HCT116 (cell line): Measurements from ENCODE around the gene PCSK6. TPM values are rescaled to one million over a fixed set of nuclear protein-coding genes. Genes with fewer than 3 reads are reported as not detected.

Experiments used
- ATAC-seq: fragments of 200-7000 bp; cut with Tn5 transposase; 2 replicates; pipeline ENCODE4 v1.9.1; 2020; ENCODE audit warnings: mild to moderate bottlenecking, moderate library complexity
- BruUV-seq: library from RNA; stranded (reverse); fragments of 400-500 nt; replicated peaks from 2 replicates; lab custom pipeline; 2021; lab: Mats Ljungman, UMichigan
- CTCF ChIA-PET: fragments of 300-600 bp; sonication (Branson Sonifier 250); formaldehyde crosslinking; loops from one replicate; lab custom pipeline; 2021; ENCODE audit warnings: antibody characterized with exemption; lab: Charles Lee
- POLR2A ChIA-PET: fragments of 300-600, 350-600 bp; sonication (Branson Sonifier 250); formaldehyde crosslinking; loops from one replicate; lab custom pipeline; 2021; ENCODE audit warnings: antibody characterized with exemption; lab: Charles Lee
- RAD21 ChIA-PET, 2 experiments: fragments of 300-600 bp; sonication (Branson Sonifier 250); formaldehyde crosslinking; loops; one replicate each; lab custom pipeline; 2023; ENCODE audit warnings: low total read pairs in 2 of 2; ENCODE audit not compliant: uncharacterized antibody in 2 of 2, unreplicated experiment in 2 of 2, low non-redundant PET in 1 of 2; lab: Charles Lee
- DNase-seq: peaks from one replicate; pipeline ENCODE4 v3.0.0-alpha.2; 2010; ENCODE audit warnings: low read depth, low spot score
- H2AFZ ChIP-seq: fragments of 200-600 bp; shearing (Covaris generic), sonication (generic); 2 replicates; pipeline ENCODE4 v1.6.1; 2017; ENCODE audit warnings: low read depth, mixed run types, mixed read lengths, antibody characterized with exemption, low read length; ENCODE audit not compliant: poor library complexity, severe bottlenecking
- H3K27ac ChIP-seq: 2 replicates; pipeline ENCODE4 v1.5.1; 2012; ENCODE audit warnings: low read depth, low read length
- H3K27me3 ChIP-seq: fragments of 200-600 bp; sonication (generic); 2 replicates; pipeline ENCODE4 v1.6.1; 2016; ENCODE audit warnings: mixed run types, low read length, mixed read lengths; ENCODE audit not compliant: insufficient read depth
- H3K36me3 ChIP-seq, 2 experiments: fragments of 200-500 bp in 1 of 2; fragments of 200-600 bp in 1 of 2; sonication (Bioruptor generic) in 1 of 2; sonication (generic) in 1 of 2; 2 replicates each; pipeline versions ENCODE4 v1.5.1 to v1.6.1; 2014 to 2016; ENCODE audit warnings: low read length in 2 of 2, inconsistent platforms in 1 of 2, mixed read lengths in 1 of 2, mixed run types in 1 of 2; ENCODE audit not compliant: insufficient read depth in 2 of 2, control insufficient read depth in 1 of 2
- H3K4me1 ChIP-seq, 2 experiments: fragments of 200-600 bp in 1 of 2; sonication (generic) in 1 of 2; 2 replicates each; pipeline versions ENCODE4 v1.5.1 to v1.6.1; 2012 to 2017; ENCODE audit warnings: low read length in 2 of 2, inconsistent platforms in 1 of 2, mild to moderate bottlenecking in 1 of 2, mixed read lengths in 1 of 2, mixed run types in 1 of 2, moderate library complexity in 1 of 2; ENCODE audit not compliant: insufficient read depth in 2 of 2, control insufficient read depth in 1 of 2
- H3K4me2 ChIP-seq: fragments of 200-600 bp; sonication (generic); 2 replicates; pipeline ENCODE4 v1.6.1; 2017; ENCODE audit warnings: mixed run types, low read length, mixed read lengths
- H3K4me3 ChIP-seq, 2 experiments: fragments of 200-600 bp in 1 of 2; sonication (generic) in 1 of 2; replicated peaks in 1 of 2; 2 replicates each; pipeline ENCODE4 v1.5.1; 2011 to 2016; ENCODE audit warnings: low read length in 2 of 2, control low read depth in 1 of 2, low read depth in 1 of 2, mild to moderate bottlenecking in 1 of 2, mixed read lengths in 1 of 2, mixed run types in 1 of 2
- H3K79me2 ChIP-seq: fragments of 200-600 bp; sonication (generic); 2 replicates; pipeline ENCODE4 v1.6.1; 2017; ENCODE audit warnings: mild to moderate bottlenecking, mixed run types, low read length, moderate library complexity, mixed read lengths; ENCODE audit not compliant: insufficient read depth
- H3K9ac ChIP-seq: fragments of 200-600 bp; sonication (generic); 2 replicates; pipeline ENCODE4 v1.6.1; 2016; ENCODE audit warnings: low read length, mixed read lengths
- H3K9me2 ChIP-seq: fragments of 200-600 bp; sonication (generic), shearing (Covaris generic); 2 replicates; pipeline ENCODE4 v1.6.1; 2017; ENCODE audit warnings: mixed run types, mild to moderate bottlenecking, moderate library complexity; ENCODE audit not compliant: insufficient read depth
- H3K9me3 ChIP-seq, 2 experiments: fragments of 200-500 bp in 1 of 2; fragments of 200-600 bp in 1 of 2; sonication (Bioruptor generic) in 1 of 2; sonication (generic) in 1 of 2; 2 replicates each; pipeline ENCODE4 v1.6.1; 2014 to 2017; ENCODE audit warnings: low read length in 2 of 2, mixed read lengths in 2 of 2, inconsistent platforms in 1 of 2, low read depth in 1 of 2, mild to moderate bottlenecking in 1 of 2, mixed run types in 1 of 2, moderate library complexity in 1 of 2; ENCODE audit not compliant: control insufficient read depth in 1 of 2, insufficient read depth in 1 of 2
- H4K20me1 ChIP-seq: fragments of 200-600 bp; sonication (generic), shearing (Covaris generic); 2 replicates; pipeline ENCODE4 v1.6.1; 2017; ENCODE audit warnings: mixed run types, mild to moderate bottlenecking, moderate library complexity; ENCODE audit not compliant: insufficient read depth
- ATF3 ChIP-seq: IDR thresholded peaks from 2 replicates; pipeline ENCODE4 v1.6.1; 2012
- CEBPB ChIP-seq: IDR thresholded peaks from 2 replicates; pipeline ENCODE4 v1.6.1; 2012; ENCODE audit warnings: low read depth
- CTCF ChIP-seq, 3 experiments: fragments of 200-600 bp in 1 of 3; sonication (generic) in 1 of 3; IDR thresholded peaks in 2 of 3; conservative IDR thresholded peaks in 1 of 3; 2 replicates each; pipeline ENCODE4 v1.5.1; 2012 to 2017; ENCODE audit warnings: low read depth in 2 of 3, low read length in 2 of 3, antibody characterized with exemption in 1 of 3, borderline replicate concordance in 1 of 3, control low read depth in 1 of 3, mild to moderate bottlenecking in 1 of 3, mixed read lengths in 1 of 3, mixed run types in 1 of 3, moderate library complexity in 1 of 3; ENCODE audit not compliant: insufficient read depth in 1 of 3
- ELF1 ChIP-seq: IDR thresholded peaks from 2 replicates; pipeline ENCODE4 v1.6.1; 2012; ENCODE audit warnings: low read depth, borderline replicate concordance
- EZH2 ChIP-seq: fragments of 200-600 bp; sonication (generic); IDR thresholded peaks from 2 replicates; pipeline ENCODE4 v1.6.1; 2017; ENCODE audit warnings: antibody characterized with exemption, mixed run types
- JUND ChIP-seq: IDR thresholded peaks from 2 replicates; pipeline ENCODE4 v1.6.1; 2012
- MAX ChIP-seq: IDR thresholded peaks from 2 replicates; pipeline ENCODE4 v1.6.1; 2012
- POLR2A ChIP-seq: IDR thresholded peaks from 2 replicates; pipeline ENCODE4 v1.7.0; 2011; ENCODE audit warnings: borderline replicate concordance; ENCODE audit not compliant: insufficient read depth, insufficient read length; ENCODE audit errors: extremely low read depth
- REST ChIP-seq: IDR thresholded peaks from 2 replicates; pipeline ENCODE4 v1.6.1; 2012; ENCODE audit warnings: low read depth
- SP1 ChIP-seq: IDR thresholded peaks from 2 replicates; pipeline ENCODE4 v1.6.1; 2012; ENCODE audit warnings: low read depth
- SRF ChIP-seq: IDR thresholded peaks from 2 replicates; pipeline ENCODE4 v1.6.1; 2012; ENCODE audit warnings: low read depth
- TCF7L2 ChIP-seq: IDR thresholded peaks from 2 replicates; pipeline ENCODE4 v1.7.0; 2011; ENCODE audit warnings: borderline replicate concordance, inconsistent platforms; ENCODE audit not compliant: insufficient read depth, insufficient read length; ENCODE audit errors: extremely low read depth
- ZNF274 ChIP-seq: fragments of 200-500 bp; sonication (Bioruptor generic); IDR thresholded peaks from 2 replicates; pipeline ENCODE4 v1.6.1; 2014; ENCODE audit warnings: mild to moderate bottlenecking, low read depth, low read length, inconsistent platforms
- intact Hi-C: fragments of 100-400 bp; cut with micrococcal nuclease; formaldehyde crosslinking; loops from 2 replicates; pipeline ENCODE4 v1.10.0; 2022
- total RNA-seq: library from RNA; stranded (reverse); gene quantifications from one replicate; pipeline ENCODE4 v1.2.1, GENCODE V29; 2021; ENCODE audit not compliant: unreplicated experiment

PCSK6 gene
- total RNA-seq, 1 experiment from 2014 or later, result 13.5 TPM

GRCh38 chr15:101533371-101534140, 44.0 kb upstream of the PCSK6 start:
- CTCF ChIA-PET, result no interaction called here
- ATAC-seq, result no peak

DNA sequence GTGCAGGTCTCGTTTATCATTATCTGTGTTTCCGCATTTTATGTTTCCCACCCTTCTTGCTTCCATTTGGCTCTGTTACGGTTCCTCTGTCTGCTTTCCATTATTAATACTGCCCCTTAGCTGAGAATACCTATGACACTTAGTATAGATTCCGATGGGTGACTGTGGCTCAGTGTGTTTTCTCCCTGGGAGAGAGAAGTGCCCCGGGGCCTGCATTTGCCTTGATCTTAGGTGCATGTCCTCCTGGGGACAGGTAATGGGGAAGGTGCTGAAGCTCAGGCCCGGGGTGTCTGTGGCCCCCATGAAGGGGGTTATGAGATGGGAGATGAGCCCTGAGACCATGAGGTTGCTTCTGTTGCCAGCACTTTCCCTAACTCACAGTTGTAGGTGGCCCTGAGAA, 43.4 kb upstream of the PCSK6 start:
- CTCF ChIA-PET, result no interaction called here
- no peak overlapping the region for H3K27ac ChIP-seq
- H3K9me2 ChIP-seq, result no peaks in the 10 kb centered on the region
- no peaks in the 10 kb centered on the region for H3K36me3 ChIP-seq
- no TSS peak for BruUV-seq
- no peaks in the 10 kb centered on the region for H3K27me3 ChIP-seq
- H3K4me3 ChIP-seq, result no peak overlapping the region
- DNase-seq (no peak), ATAC-seq (no peak)
- no peak overlapping the region for H3K9ac ChIP-seq
- H3K4me2 ChIP-seq, result no peak overlapping the region
- no peaks in the 10 kb centered on the region for H3K79me2 ChIP-seq
- intact Hi-C loops, result no loop called here
- peaks cover 2 to 13% of the 10 kb centered on the region in 2 experiments; a peak in 2 of 4 replicates for H3K4me1 ChIP-seq
- POLR2A ChIA-PET, result no interaction called here
- RAD21 ChIA-PET, result no interaction called here
- no peaks in the 10 kb centered on the region for H3K9me3 ChIP-seq
- no peaks in the 10 kb centered on the region for H4K20me1 ChIP-seq
- no peak overlapping the region for H2AFZ ChIP-seq
- TF ChIP-seq ATF3 (no peak), REST (no peak), SRF (no peak), EZH2 (no peak), SP1 (no peak), JUND (no peak), TCF7L2 (no peak), CEBPB (no peak), ZNF274 (no peak), CTCF (IDR thresholded peaks at IDR 0.05 in 2 of 3, conservative IDR thresholded peaks at IDR 0.05 in 1 of 3; ENCODE audit: borderline replicate concordance in 1 of 3, insufficient read depth in 1 of 3, low read depth in 2 of 3, low read length in 2 of 3) (no peak), ELF1 (no peak)

More at GRCh38 chr15:101533371-101534140, 44.0 kb upstream of the PCSK6 start:
- POLR2A ChIA-PET, result no interaction called here
- no peaks in the 10 kb centered on the region for H3K27me3 ChIP-seq
- H3K4me2 ChIP-seq, result no peak overlapping the region
- TF ChIP-seq POLR2A (no peak), ELF1 (no peak), SRF (no peak), CEBPB (no peak), JUND (no peak), MAX (no peak)
- intact Hi-C loops, result no loop called here
- no peaks in the 10 kb centered on the region for H3K79me2 ChIP-seq
- H3K4me1 ChIP-seq, result peaks cover 0 to 10% of the 10 kb centered on the region in 2 experiments; a peak in 1 of 4 replicates
- no peak for DNase-seq
- H3K9me2 ChIP-seq, result no peaks in the 10 kb centered on the region
- no peaks in the 10 kb centered on the region; a peak in 1 of 4 replicates for H3K9me3 ChIP-seq
- no peak overlapping the region for H3K4me3 ChIP-seq
- no peak overlapping the region for H3K27ac ChIP-seq
- no peaks in the 10 kb centered on the region for H3K36me3 ChIP-seq
- no peaks in the 10 kb centered on the region for H4K20me1 ChIP-seq
- no peak overlapping the region for H3K9ac ChIP-seq
- H2AFZ ChIP-seq, result no peak overlapping the region
- no TSS peak for BruUV-seq
- RAD21 ChIA-PET, result no interaction called here
